Small intestine (tissue), 16 donors: ENCODE measurements around the gene ZSWIM4. TPM values are rescaled to one million over a fixed set of nuclear protein-coding genes. Genes with fewer than 3 reads are reported as not detected.
A peak's percentile ranks its signal among the peaks of the same experiment; 100 is the strongest.
"Not testable (repeated sequence)": the region's sequence is repeated elsewhere in the genome, so short reads cannot be mapped to it uniquely, and the experiment has no call there.

ENCODE experiments used
- DNase-seq, 2 donors: peaks; one replicate each; pipeline versions ENCODE4 v3.0.0 to v3.0.0-alpha.2; 2013
- FAIRE-seq: peaks from 2 replicates; lab custom pipeline; 2012; peaks lifted over from hg19 to GRCh38; lab: Jason Lieb, UNC
- H3K27ac ChIP-seq, 3 donors: one replicate each; pipeline ENCODE4 v1.5.1; 2013; ENCODE audit warnings: low read length in 2 of 3, mild to moderate bottlenecking in 2 of 3, control low read depth in 1 of 3, inconsistent platforms in 1 of 3, low read depth in 1 of 3, moderate library complexity in 1 of 3
- H3K27me3 ChIP-seq, 3 donors: one replicate each; pipeline ENCODE4 v1.6.1; 2013; ENCODE audit warnings: low read length in 3 of 3, inconsistent platforms in 1 of 3; ENCODE audit not compliant: control insufficient read depth in 3 of 3, insufficient read depth in 3 of 3
- H3K36me3 ChIP-seq, 3 donors: one replicate each; pipeline ENCODE4 v1.6.1; 2013; ENCODE audit warnings: low read length in 3 of 3, inconsistent platforms in 1 of 3, low read depth in 1 of 3, mild to moderate bottlenecking in 1 of 3, moderate library complexity in 1 of 3; ENCODE audit not compliant: control insufficient read depth in 3 of 3, insufficient read depth in 2 of 3
- H3K4me1 ChIP-seq, 3 donors: one replicate each; pipeline ENCODE4 v1.6.1; 2013; ENCODE audit warnings: low read length in 2 of 3, inconsistent platforms in 1 of 3, low read depth in 1 of 3, mild to moderate bottlenecking in 1 of 3, moderate library complexity in 1 of 3; ENCODE audit not compliant: control insufficient read depth in 3 of 3, insufficient read depth in 2 of 3
- H3K4me3 ChIP-seq, 3 donors: one replicate each; pipeline ENCODE4 v1.5.1; 2013; ENCODE audit warnings: low read length in 3 of 3, control low read depth in 1 of 3, inconsistent platforms in 1 of 3, low read depth in 1 of 3, mild to moderate bottlenecking in 1 of 3, moderate library complexity in 1 of 3
- H3K9me3 ChIP-seq, 2 donors: one replicate each; pipeline ENCODE4 v1.6.1; 2013; ENCODE audit warnings: low read depth in 1 of 2, low read length in 1 of 2; ENCODE audit not compliant: control insufficient read depth in 2 of 2, insufficient read depth in 1 of 2
- WGBS, 3 donors: extraction: QIAGEN DNeasy Blood & Tissue Kit; methylation state at CpG; one replicate each; pipeline ENCODE4 v1.1.7; 2013; 5-methylcytosine and 5-hydroxymethylcytosine counted together
- long read RNA-seq, 10 donors: transcript quantifications; one replicate each; lab custom pipeline, GENCODE V29; 2026
- polyA plus RNA-seq, 4 donors: library from polyadenylated mRNA; stranded (reverse) in 3 of 4; unstranded in 1 of 4; fragments of 200-250 nt in 3 of 4; fragments of 120-200 nt in 1 of 4; gene quantifications; one replicate each; pipeline versions ENCODE4 v1.2.1 to v1.2.3, GENCODE V29; 2013
- donor health status: healthy with polysubstance abuse.
- donor health status: control.
- donor health status: control.
- donor health status: Bipolar disorder and iron deficiency.
- donor health status: healthy.

ZSWIM4 gene
- polyA plus RNA-seq = 1 to 10 TPM in 3 of 4 donors, under 1 TPM in 1; 0.45 to 4.0 (median 1.8) TPM
- long read RNA-seq, donor 1 = 0 reads
- long read RNA-seq, donor 2 = 0 reads
- long read RNA-seq, donor 3 = 0 reads
- long read RNA-seq, donor 4 = 0 reads
- long read RNA-seq, donor 5 = 0 reads
- long read RNA-seq, donor 6 = 0 reads
- long read RNA-seq, donor 7 = 0 reads
- long read RNA-seq, donor 8 = 0 reads
- long read RNA-seq, donor 9 = 0 reads
- long read RNA-seq, donor 10, partial matches to known transcripts = 5 of 5 reads
- long read RNA-seq, donor 10, other reads (novel, unspliced or antisense) = 0 of 5 reads

GRCh38 chr19:13794757-13795589, at the start of gene ZSWIM4:
Gene ZSWIM4 (plus strand): TSS chr19:13795443. CDS start chr19:13795649, 206 bp downstream.
- 1% methylated on average over 60 to 71 of the region's 71 CpGs for WGBS, 3 donors
- Histone ChIP-seq H3K36me3 (peaks cover 0 to 3% (median 0%) of the 10 kb centered on the region in 3 donors), H3K27me3 (no peaks in the 10 kb centered on the region), H3K4me3 (peak within 1 kb of the TSS; percentile 70 to 94 (median 83)), H3K9me3 (no peaks in the 10 kb centered on the region), H3K27ac (peak within 1 kb of the TSS; percentile 53 to 95 (median 74)), H3K4me1 (peaks cover 0 to 18% (median 5%) of the 10 kb centered on the region in 3 donors)
- FAIRE-seq = no peak
- peak; percentile 99 to 100 for DNase-seq

- WGBS, 3 donors = 84 to 91% (median 88%) methylated on average over 8 of the region's 8 CpGs
- DNase-seq (no peak), FAIRE-seq (no peak)
- H3K27me3 ChIP-seq = no peaks in the 10 kb centered on the region
- peaks cover 0 to 6% (median 0%) of the 10 kb centered on the region in 3 donors for H3K4me1 ChIP-seq
- peaks cover 0 to 5% of the 10 kb centered on the region in 2 donors for H3K9me3 ChIP-seq
- peak overlapping the region in 1 of 3 donors; percentile 99 for H3K4me3 ChIP-seq
- peaks cover 0 to 15% (median 5%) of the 10 kb centered on the region in 3 donors for H3K36me3 ChIP-seq
- H3K27ac ChIP-seq = peak overlapping the region in 2 of 3 donors; percentile 89 to 95
Observed at GRCh38 chr19:13747098-13747453, 48.2 kb upstream of the ZSWIM4 start.

DNA sequence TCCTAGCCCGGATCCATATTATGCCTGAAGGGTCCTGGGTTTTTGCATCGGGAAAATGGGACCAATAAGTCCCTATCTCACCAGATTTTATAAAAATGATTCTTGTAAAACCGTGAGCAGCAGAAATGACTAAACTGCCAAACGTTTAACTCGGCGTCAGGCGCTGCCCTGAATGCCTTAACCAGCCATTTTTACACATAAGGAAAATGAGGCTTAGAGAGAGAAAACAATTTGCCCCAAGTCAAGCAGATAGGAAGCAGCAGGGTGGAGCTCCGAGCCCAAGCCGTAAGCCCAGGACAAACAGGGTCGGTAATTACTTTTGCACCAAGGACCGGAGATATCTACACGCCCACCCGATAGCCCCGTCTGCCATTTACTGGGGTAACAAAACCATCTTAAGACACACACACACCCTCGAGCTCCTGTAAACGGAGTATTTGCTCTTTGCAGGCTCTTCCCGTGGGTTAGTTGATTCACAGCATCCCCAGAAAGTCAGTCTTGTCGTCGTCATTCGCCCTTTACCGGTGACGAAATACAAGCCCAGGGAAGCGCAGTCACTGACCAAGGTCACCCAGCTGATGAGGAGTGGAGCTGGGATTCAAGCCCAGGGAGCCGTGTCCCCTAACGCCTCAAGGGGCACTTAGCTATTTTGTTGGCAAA, 46.9 kb upstream of the ZSWIM4 start:
- H3K27me3 ChIP-seq = no peaks in the 10 kb centered on the region
- H3K36me3 ChIP-seq = peaks cover 6 to 26% (median 11%) of the 10 kb centered on the region in 3 donors
- H3K9me3 ChIP-seq = peaks cover 0 to 5% of the 10 kb centered on the region in 2 donors
- peak overlapping the region; percentile 89 to 95 (median 93) for H3K27ac ChIP-seq
- 1 to 2% (median 2%) methylated on average over 25 of the region's 25 CpGs for WGBS, 3 donors
- H3K4me1 ChIP-seq = peaks cover 0 to 6% (median 0%) of the 10 kb centered on the region in 3 donors
- DNase-seq = peak; percentile 58 to 67
- peak overlapping the region; percentile 76 to 99 (median 92) for H3K4me3 ChIP-seq
- FAIRE-seq = no peak

DNA sequence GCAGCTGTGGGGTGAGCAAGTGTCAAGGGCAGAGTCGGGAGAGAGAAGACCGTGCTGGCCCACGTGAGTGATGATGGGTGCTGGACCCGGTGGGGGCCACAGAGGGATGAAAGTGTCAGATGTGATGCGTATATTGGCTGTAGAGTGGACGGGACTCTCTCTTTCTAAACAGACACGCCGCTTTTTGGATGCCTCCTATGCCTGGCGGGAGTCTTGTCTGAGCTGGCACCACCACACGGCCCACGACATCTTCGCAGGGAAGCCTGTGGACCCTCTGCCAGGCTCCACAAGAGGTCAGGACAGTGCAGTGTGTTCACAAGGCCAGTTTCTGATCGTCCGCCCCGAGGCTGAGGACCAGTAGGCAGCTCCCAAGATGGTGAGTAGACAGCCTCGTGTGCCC, 43.8 kb upstream of the ZSWIM4 start:
- DNase-seq (no peak), FAIRE-seq (no peak)
- Histone ChIP-seq H3K27me3 (no peaks in the 10 kb centered on the region), H3K36me3 (peaks cover 13 to 55% (median 23%) of the 10 kb centered on the region in 3 donors), H3K4me3 (no peak overlapping the region), H3K27ac (no peak overlapping the region), H3K9me3 (peaks cover 0 to 5% of the 10 kb centered on the region in 2 donors), H3K4me1 (peaks cover 0 to 6% (median 0%) of the 10 kb centered on the region in 3 donors)
- 90 to 94% (median 91%) methylated on average over 16 of the region's 16 CpGs for WGBS, 3 donors

DNA sequence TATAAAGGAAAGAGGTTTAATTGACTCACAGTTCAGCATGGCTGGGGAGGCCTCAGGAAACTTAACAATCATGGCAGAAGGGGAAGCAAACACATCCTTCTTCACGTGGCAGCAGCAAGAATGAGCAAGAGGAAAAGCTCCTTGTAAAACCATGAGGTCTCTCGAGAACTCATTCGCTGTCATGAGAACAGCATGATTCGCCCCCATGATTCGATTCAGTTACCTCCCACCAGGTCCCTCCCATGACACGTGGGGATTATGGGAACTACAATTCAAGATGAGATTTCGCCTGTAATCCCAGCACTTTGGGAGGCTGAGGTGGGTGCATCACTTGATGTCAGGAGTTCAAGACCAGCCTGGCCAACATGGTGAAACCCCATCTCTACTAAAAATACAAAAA, 41.6 kb upstream of the ZSWIM4 start:
- not testable (repeated sequence) for H3K27me3 ChIP-seq, FAIRE-seq, H3K4me1 ChIP-seq, H3K9me3 ChIP-seq, H3K27ac ChIP-seq, H3K4me3 ChIP-seq, DNase-seq
- peaks cover 27 to 76% (median 34%) of the 10 kb centered on the region in 3 donors for H3K36me3 ChIP-seq
- 91 to 97% (median 91%) methylated on average over 7 of the region's 7 CpGs for WGBS, 3 donors

DNA sequence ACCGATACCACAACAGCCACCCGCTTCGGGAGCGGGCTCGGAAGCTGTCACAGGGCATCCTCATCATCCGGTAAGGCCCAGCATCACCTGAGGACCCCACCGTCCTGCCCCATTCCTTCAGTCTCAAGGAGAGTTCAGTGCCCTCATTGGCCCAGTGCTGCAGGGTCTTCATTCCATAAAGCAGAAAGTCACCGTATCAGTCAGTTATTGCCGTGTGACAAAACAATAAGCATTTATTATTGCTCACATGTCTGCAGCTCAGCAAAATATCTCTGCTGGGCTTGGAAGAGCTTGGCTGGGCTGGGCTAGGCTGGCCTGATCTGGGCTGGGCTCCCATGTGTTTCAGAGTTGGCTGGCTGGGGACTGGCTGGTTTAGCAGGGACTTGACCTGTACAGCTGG, 39.0 kb upstream of the ZSWIM4 start:
- no peaks in the 10 kb centered on the region for H3K9me3 ChIP-seq

DNA sequence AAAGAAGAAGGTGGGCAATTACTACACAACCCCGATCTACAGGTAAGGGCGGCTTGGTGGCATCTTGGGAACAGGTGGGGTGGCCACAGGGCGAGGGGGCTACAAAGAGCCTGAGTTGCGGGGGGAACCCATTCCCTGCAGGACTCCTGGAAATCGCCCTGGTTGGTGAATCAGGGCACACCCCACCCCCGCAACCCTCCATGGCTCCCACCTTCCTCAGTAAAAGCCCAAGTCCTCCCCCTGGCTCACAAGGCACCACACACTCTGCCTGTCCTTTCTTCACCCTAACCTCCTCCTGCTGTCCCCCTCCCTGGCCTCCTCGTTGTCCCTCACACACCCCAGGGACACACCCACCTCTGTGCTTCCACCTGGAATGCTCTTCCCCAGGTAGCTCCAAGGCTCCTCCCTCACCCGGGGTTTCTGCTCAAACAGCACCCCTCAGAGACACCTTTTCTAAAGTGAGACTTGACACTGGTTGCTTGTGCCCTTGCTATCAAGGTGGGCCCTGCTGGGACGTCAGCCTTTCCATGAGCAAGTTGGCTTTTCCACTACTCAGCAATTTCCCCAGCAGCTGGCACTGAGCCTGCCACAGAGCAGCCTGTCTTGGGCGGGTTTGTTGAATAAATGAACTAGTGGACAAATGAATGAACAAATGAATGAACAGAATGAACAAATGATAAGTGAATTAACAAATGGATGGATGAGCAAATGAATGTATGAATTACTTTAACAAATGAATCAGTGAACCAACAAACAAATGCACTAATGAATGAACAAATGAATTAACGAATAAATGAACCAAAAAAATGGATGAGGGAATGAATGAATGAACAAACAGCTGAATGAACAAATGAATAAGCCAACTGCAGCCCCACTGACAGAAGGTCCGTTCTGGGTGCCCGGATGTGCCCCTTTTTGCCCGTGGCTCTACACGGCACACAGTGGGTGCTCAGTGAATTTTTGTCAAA, 37.2 kb upstream of the ZSWIM4 start:
- 87 to 90% (median 87%) methylated on average over 15 of the region's 15 CpGs for WGBS, 3 donors
- H3K36me3 ChIP-seq = peaks cover 29 to 94% (median 31%) of the 10 kb centered on the region in 3 donors
- FAIRE-seq (no peak), DNase-seq (no peak)
- H3K27me3 ChIP-seq = no peaks in the 10 kb centered on the region
- peak overlapping the region in 1 of 3 donors; percentile 4 for H3K4me3 ChIP-seq
- no peak overlapping the region for H3K27ac ChIP-seq
- H3K4me1 ChIP-seq = no peaks in the 10 kb centered on the region
- no peaks in the 10 kb centered on the region for H3K9me3 ChIP-seq

More for the DNA sequence above, 39.0 kb upstream of the ZSWIM4 start:
- no peaks in the 10 kb centered on the region for H3K4me1 ChIP-seq
- 97 to 99% (median 97%) methylated on average over 9 of the region's 9 CpGs for WGBS, 3 donors
- no peak overlapping the region for H3K4me3 ChIP-seq
- no peak for FAIRE-seq
- H3K27ac ChIP-seq = no peak overlapping the region
- no peak for DNase-seq
- no peaks in the 10 kb centered on the region for H3K27me3 ChIP-seq
- peaks cover 36 to 93% (median 40%) of the 10 kb centered on the region in 3 donors for H3K36me3 ChIP-seq
